Loucy (cell line): ENCODE data around the gene TRPM5.
A peak's percentile ranks its signal among the peaks of the same experiment; 100 is the strongest.

Experiments used
- H2AFZ ChIP-seq: fragments of 200-600 bp; sonication (generic); 2 replicates; pipeline ENCODE4 v1.6.0; 2016; ENCODE audit warnings: antibody characterized with exemption, mild to moderate bottlenecking, low read length, moderate library complexity
- H3F3A ChIP-seq: fragments of 200-600 bp; 2 replicates; pipeline ENCODE4 v1.6.0; 2016; ENCODE audit warnings: antibody characterized with exemption, low read depth, mild to moderate bottlenecking
- H3K27me3 ChIP-seq: fragments of 200-600 bp; sonication (generic); 2 replicates; pipeline ENCODE4 v1.6.1; 2014; ENCODE audit warnings: low read length, mild to moderate bottlenecking; ENCODE audit not compliant: insufficient read depth, poor library complexity, severe bottlenecking
- H3K36me3 ChIP-seq: fragments of 200-600 bp; sonication (generic); 2 replicates; pipeline ENCODE4 v1.6.1; 2016; ENCODE audit warnings: low read length; ENCODE audit not compliant: insufficient read depth
- H3K4me1 ChIP-seq: fragments of 200-600 bp; sonication (generic); 2 replicates; pipeline ENCODE4 v1.5.1; 2014; ENCODE audit warnings: low read length, mild to moderate bottlenecking; ENCODE audit not compliant: insufficient read depth, poor library complexity, severe bottlenecking
- H3K4me2 ChIP-seq: fragments of 200-600 bp; sonication (generic); 2 replicates; pipeline ENCODE4 v1.6.0; 2014; ENCODE audit warnings: antibody characterized with exemption, low read length, low read depth, mild to moderate bottlenecking; ENCODE audit not compliant: poor library complexity, severe bottlenecking
- H3K4me3 ChIP-seq: fragments of 200-600 bp; sonication (generic); 2 replicates; pipeline ENCODE4 v1.5.1; 2014; ENCODE audit warnings: low read length, mild to moderate bottlenecking, mixed read lengths; ENCODE audit not compliant: poor library complexity, severe bottlenecking
- H3K79me2 ChIP-seq: fragments of 200-600 bp; sonication (generic); 2 replicates; pipeline ENCODE4 v1.6.1; 2014; ENCODE audit warnings: low read length; ENCODE audit not compliant: insufficient read depth
- H3K9ac ChIP-seq: fragments of 200-600 bp; sonication (generic); 2 replicates; pipeline ENCODE4 v1.6.0; 2014; ENCODE audit warnings: mild to moderate bottlenecking, low read depth, low read length, moderate library complexity; ENCODE audit not compliant: poor library complexity, severe bottlenecking
- H3K9me2 ChIP-seq: fragments of 200-600 bp; sonication (generic); replicated peaks from 2 replicates; pipeline ENCODE4 v1.6.1; 2016; ENCODE audit warnings: low read depth, low read length, mixed read lengths
- H3K9me3 ChIP-seq: fragments of 200-600 bp; sonication (generic); 2 replicates; pipeline ENCODE4 v1.6.1; 2014; ENCODE audit warnings: mild to moderate bottlenecking, antibody characterized with exemption, low read length, low read depth; ENCODE audit not compliant: insufficient read depth
- H4K20me1 ChIP-seq: fragments of 200-600 bp; sonication (generic); 2 replicates; pipeline ENCODE4 v1.6.0; 2014; ENCODE audit warnings: antibody characterized with exemption, low read length, mild to moderate bottlenecking; ENCODE audit not compliant: insufficient read depth, poor library complexity, severe bottlenecking
- CTCF ChIP-seq: fragments of 200-600 bp; sonication (generic); conservative IDR thresholded peaks from 2 replicates; pipeline ENCODE4 v1.5.1; 2014; ENCODE audit warnings: mild to moderate bottlenecking, antibody characterized with exemption, low read length
- EZH2phosphoT487 ChIP-seq: fragments of 200-600 bp; IDR thresholded peaks from 2 replicates; pipeline ENCODE4 v1.6.1; 2018; ENCODE audit warnings: antibody characterized with exemption, mild to moderate bottlenecking, moderate library complexity, borderline replicate concordance

TRPM5 gene

GRCh38 chr11:2399488-2400068 is 44.7 kb downstream of the TRPM5 start:
- Histone ChIP-seq H3K4me1 (peaks cover 17% of the 10 kb centered on the region), H3K9ac (peak overlapping the region; percentile 93), H3K36me3 (peaks cover 34% of the 10 kb centered on the region; the same call in 1 of the 2 replicates), H3F3A (no peaks in the 10 kb centered on the region), H3K4me2 (peak overlapping the region; percentile 86), H3K9me2 (no peaks in the 10 kb centered on the region), H4K20me1 (peaks cover 10% of the 10 kb centered on the region), H3K4me3 (peak overlapping the region; percentile 90), H3K27me3 (no peaks in the 10 kb centered on the region), H3K79me2 (peaks cover 27% of the 10 kb centered on the region), H2AFZ (peak overlapping the region; percentile 43; the same call in 1 of the 2 replicates), H3K9me3 (no peaks in the 10 kb centered on the region)
- TF ChIP-seq CTCF = no peak
- TF ChIP-seq EZH2phosphoT487 = no peak

- H3K27me3 ChIP-seq = no peaks in the 10 kb centered on the region
- peak overlapping the region; percentile 93 for H3K9ac ChIP-seq
- H3K4me3 ChIP-seq = peak overlapping the region; percentile 90
- no peaks in the 10 kb centered on the region for H3K9me2 ChIP-seq
- no peak overlapping the region for H2AFZ ChIP-seq
- H3F3A ChIP-seq = no peaks in the 10 kb centered on the region
- H3K9me3 ChIP-seq = no peaks in the 10 kb centered on the region
- no peak for TF ChIP-seq CTCF
- no peak for TF ChIP-seq EZH2phosphoT487
- H3K36me3 ChIP-seq = peaks cover 42% of the 10 kb centered on the region; the same call in 1 of the 2 replicates
- H4K20me1 ChIP-seq = peaks cover 10% of the 10 kb centered on the region
- peak overlapping the region; percentile 86 for H3K4me2 ChIP-seq
- H3K4me1 ChIP-seq = peaks cover 17% of the 10 kb centered on the region
- peaks cover 27% of the 10 kb centered on the region for H3K79me2 ChIP-seq
These were observed 45.5 kb downstream of the TRPM5 start for GRCh38 chr11:2398664-2399355.

DNA sequence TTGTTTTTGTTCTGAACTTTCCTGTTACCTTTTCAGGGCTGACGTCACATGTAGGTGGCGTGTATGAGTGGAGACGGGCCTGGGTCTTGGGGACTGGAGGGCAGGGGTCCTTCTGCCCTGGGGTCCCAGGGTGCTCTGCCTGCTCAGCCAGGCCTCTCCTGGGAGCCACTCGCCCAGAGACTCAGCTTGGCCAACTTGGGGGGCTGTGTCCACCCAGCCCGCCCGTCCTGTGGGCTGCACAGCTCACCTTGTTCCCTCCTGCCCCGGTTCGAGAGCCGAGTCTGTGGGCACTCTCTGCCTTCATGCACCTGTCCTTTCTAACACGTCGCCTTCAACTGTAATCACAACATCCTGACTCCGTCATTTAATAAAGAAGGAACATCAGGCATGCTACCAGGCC is 47.3 kb downstream of the TRPM5 start:
- no peaks in the 10 kb centered on the region for H3K9me2 ChIP-seq
- H3K4me3 ChIP-seq = no peak overlapping the region
- TF ChIP-seq CTCF (no peak), EZH2phosphoT487 (no peak)
- no peaks in the 10 kb centered on the region for H3F3A ChIP-seq
- peaks cover 45% of the 10 kb centered on the region; the same call in 1 of the 2 replicates for H3K36me3 ChIP-seq
- H3K9ac ChIP-seq = no peak overlapping the region
- peaks cover 12% of the 10 kb centered on the region for H3K4me1 ChIP-seq
- H2AFZ ChIP-seq = no peak overlapping the region
- peaks cover 23% of the 10 kb centered on the region for H4K20me1 ChIP-seq
- H3K79me2 ChIP-seq = peaks cover 22% of the 10 kb centered on the region
- H3K4me2 ChIP-seq = no peak overlapping the region
- H3K9me3 ChIP-seq = no peaks in the 10 kb centered on the region
- H3K27me3 ChIP-seq = no peaks in the 10 kb centered on the region
